NCI-H510A (cell line): ENCODE results near the gene ATRX.

Experiments
- DNase-seq: peaks from one replicate; lab custom pipeline; 2025; lab: John Stamatoyannopoulos, UW

Gene ATRX

DNA sequence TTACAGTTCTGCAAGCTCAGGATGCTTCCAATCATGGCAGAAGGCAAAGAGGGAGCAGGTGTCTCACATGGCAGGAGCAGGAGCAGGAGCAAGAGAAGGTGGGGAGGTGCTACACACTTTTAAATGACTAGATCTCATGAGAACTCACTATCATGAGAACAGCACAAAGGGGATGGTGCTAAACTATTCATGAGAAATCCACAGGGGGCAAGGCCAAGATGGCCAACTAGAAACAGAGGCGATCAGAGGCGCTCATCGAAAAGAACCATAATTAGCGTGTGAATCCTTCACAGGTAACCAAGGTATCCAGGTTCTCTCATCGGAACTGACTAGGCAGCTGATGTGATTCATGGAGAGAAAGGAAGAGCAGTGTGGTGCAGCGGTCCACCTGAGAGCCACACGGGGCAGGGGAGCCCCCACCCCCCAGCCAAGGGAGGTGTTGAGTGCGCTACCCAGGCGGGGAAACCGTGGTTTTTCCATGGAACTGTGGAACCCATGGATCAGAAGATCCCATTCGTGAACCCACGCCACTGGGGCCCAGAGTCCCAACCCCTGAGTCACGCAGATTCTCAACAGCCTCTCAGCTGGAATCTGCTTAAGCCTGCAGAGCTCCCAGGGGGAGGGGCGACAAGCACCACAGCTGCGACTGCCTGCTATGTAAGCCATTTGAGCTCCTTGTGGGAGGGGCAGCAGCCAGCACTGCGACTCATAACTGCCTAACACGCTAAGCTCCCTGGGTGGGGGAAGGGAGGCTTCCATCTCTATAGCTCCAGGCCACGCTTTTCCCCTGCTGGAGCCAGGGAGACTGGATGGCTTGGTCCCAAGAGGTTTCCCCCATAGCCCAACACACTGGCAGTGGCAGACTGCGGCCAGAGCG is 292.1 kb downstream of the ATRX start:
- DNase-seq = peak; percentile 37

DNA sequence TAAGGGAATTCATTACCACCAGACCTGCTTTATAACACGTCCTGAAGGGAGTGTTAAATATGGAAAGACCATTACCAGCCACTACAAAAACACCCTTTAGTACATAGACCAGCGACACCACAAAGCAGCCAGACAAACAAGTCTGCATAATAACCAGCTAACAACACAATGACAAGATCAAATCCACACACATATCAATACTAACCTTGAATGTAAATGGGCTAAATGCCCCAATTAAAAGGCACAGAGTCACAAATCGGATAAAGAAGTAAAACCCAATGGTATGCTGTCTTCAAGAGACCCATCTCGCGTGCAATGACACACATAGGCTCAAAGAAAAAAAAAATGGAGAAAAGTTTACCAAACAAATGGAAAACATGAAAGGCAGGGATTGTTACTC is 302.0 kb downstream of the ATRX start:
- DNase-seq = no peak

DNA sequence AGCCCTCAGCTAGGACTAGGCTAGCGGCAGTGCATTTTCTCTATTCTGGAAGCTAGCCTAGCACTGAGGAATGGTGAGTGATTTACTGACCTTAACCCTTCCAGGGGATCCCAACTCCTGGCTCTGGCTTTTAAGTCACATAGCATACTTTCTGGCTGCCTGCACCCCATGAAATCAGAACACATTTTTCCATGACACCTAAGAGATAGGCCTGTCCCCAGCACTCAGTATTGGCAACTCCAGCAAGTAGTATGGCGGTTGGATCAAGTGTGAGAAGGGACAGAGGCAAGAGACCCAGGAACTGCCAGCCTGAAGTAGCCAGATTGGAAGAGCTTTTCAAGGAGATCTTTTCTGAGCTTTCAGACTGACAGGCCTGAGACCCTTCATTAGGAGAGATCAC is 330.6 kb downstream of the ATRX start:
- no peak for DNase-seq
